Muscle of leg (tissue), 11 donors: ENCODE measurements around the gene HTR3C. TPM values are rescaled to one million over a fixed set of nuclear protein-coding genes. Genes with fewer than 3 reads are reported as not detected.

Experiments used
- DNase-seq: peaks from one replicate; pipeline ENCODE4 v3.0.0; 2013
- H3K27ac ChIP-seq: one replicate; pipeline ENCODE4 v1.5.1; 2013; ENCODE audit warnings: mild to moderate bottlenecking, low read length, control low read depth
- H3K27me3 ChIP-seq: one replicate; pipeline ENCODE4 v1.6.1; 2013; ENCODE audit warnings: low read length; ENCODE audit not compliant: control insufficient read depth, insufficient read depth
- H3K36me3 ChIP-seq: one replicate; pipeline ENCODE4 v1.6.1; 2013; ENCODE audit warnings: low read length; ENCODE audit not compliant: control insufficient read depth, insufficient read depth
- H3K4me1 ChIP-seq: one replicate; pipeline ENCODE4 v1.6.1; 2013; ENCODE audit warnings: low read length; ENCODE audit not compliant: control insufficient read depth, insufficient read depth
- H3K4me3 ChIP-seq: one replicate; pipeline ENCODE4 v1.5.1; 2013; ENCODE audit warnings: low read length, control low read depth
- H3K9me3 ChIP-seq: replicated peaks from 2 replicates; pipeline ENCODE4 v1.6.1; 2013; ENCODE audit warnings: low read depth, low read length; ENCODE audit not compliant: control insufficient read depth
- WGBS: methylation state at CpG from one replicate; pipeline ENCODE4 v1.1.5; 2013; ENCODE audit warnings: missing lambda C conversion rate; ENCODE audit not compliant: insufficient coverage; 5-methylcytosine and 5-hydroxymethylcytosine counted together
- polyA plus RNA-seq, 8 donors: library from polyadenylated mRNA; unstranded; fragments of 120-200 nt; gene quantifications; one replicate each; pipeline versions ENCODE4 v1.2.1 to v1.2.3, GENCODE V29; 2013; ENCODE audit warnings: inconsistent platforms in 1 of 8, low replicate concordance in 1 of 8; ENCODE audit not compliant: insufficient read length in 8 of 8, insufficient read depth in 1 of 8
- total RNA-seq: library from RNA; stranded (reverse); fragments of 120-200 nt; gene quantifications from one replicate; pipeline ENCODE4 v1.2.4, GENCODE V29; 2013

Gene HTR3C
- total and polyA plus RNA-seq, 9 donors, result not detected

DNA sequence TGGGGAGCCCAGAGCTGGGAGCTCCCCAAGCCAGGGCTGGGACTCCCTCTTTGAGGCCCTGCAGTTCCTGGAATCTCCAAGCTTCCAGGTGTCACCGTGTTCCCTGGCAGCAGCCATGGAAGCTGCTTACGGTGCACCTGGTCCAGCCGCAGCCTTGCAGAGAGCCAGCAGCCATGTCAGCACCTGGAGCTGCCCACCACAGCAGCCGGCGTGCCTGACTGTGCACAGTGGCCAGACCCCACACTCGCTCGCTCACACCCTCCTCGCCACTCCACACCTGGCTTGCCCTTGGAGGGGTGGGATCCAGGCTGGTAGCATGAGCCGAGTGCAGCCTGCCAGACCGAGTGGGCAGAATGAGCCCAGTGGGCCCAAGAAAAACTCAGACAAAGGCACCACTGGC lies 29.2 kb downstream of the HTR3C start:
- no peak overlapping the region for H3K4me3 ChIP-seq
- H3K36me3 ChIP-seq, result no peaks in the 10 kb centered on the region
- no peaks in the 10 kb centered on the region for H3K4me1 ChIP-seq
- H3K27ac ChIP-seq, result no peak overlapping the region
- H3K9me3 ChIP-seq, result no peaks in the 10 kb centered on the region
- H3K27me3 ChIP-seq, result no peaks in the 10 kb centered on the region
- WGBS, result 77% methylated on average over 10 of the region's 10 CpGs
- no peak for DNase-seq

DNA sequence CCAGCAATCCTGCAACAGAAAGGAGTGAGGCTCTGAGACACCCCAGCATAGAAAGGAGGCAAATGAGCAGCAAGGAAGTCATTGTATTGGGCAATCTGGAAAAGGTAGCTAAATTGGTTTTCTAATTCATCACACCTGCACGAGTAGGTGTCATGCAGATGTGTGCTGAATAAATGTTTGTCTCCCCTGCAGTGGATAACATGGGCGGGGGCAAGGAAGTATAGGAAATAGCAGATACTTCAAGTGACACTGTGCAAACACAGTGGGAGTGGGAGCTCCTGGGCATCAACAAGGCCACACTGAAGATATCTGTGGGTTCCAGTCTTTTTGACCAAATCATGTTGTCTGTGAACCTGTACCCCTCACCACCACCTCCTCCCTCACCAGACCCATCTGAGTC lies 29.6 kb downstream of the HTR3C start:
- Histone ChIP-seq H3K9me3 (no peaks in the 10 kb centered on the region), H3K36me3 (no peaks in the 10 kb centered on the region), H3K27ac (no peak overlapping the region), H3K4me3 (no peak overlapping the region), H3K4me1 (no peaks in the 10 kb centered on the region), H3K27me3 (no peaks in the 10 kb centered on the region)
- DNase-seq, result no peak
- 69% methylated on average over 2 of the region's 2 CpGs for WGBS

DNA sequence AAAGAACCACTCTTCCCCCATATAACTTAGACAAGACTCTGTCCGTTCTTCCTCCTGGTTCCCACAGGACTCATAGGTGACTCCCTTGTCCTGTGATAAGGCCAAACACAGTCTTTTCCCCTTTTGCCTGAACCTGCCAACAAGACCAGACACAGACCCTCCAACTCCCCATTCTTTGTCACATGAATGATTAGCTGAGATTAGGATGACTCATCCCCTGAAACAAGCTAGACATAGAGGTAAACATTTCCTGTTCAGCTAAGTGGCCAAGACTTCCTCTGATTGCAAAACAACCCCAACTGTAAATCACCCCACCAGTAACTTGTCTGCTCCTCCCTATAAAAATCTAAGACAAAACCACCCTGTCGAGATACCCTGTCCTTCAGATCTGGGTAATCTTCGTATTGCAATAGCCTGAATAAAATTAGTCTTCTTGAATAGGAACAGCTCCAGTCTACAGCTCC lies 32.6 kb downstream of the HTR3C start:
- H3K27ac ChIP-seq, result no peak overlapping the region
- H3K27me3 ChIP-seq, result no peaks in the 10 kb centered on the region
- no peaks in the 10 kb centered on the region for H3K4me1 ChIP-seq
- 56% methylated on average over 2 of the region's 3 CpGs for WGBS
- H3K36me3 ChIP-seq, result no peaks in the 10 kb centered on the region
- H3K4me3 ChIP-seq, result no peak overlapping the region
- no peak for DNase-seq
- no peaks in the 10 kb centered on the region for H3K9me3 ChIP-seq

DNA sequence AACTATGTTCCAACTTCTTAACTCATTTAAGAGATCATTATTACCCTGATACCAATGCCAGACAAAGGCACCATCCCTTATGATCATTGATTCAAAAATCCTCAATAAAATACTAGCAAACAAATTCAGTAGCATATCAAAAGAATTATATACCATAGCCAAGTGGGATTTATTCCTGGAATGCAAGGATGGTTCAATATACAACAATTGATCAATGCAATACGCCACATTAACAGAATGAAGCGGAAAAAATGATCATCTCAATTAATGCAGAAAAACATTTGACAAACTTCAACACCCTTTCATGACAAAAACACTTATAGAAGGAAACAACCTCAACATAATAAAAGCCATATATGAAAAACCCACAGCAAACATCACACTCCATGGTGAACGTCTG lies 39.4 kb downstream of the HTR3C start:
- no peak for DNase-seq
- Histone ChIP-seq H3K4me3 (no peak overlapping the region), H3K27ac (no peak overlapping the region), H3K27me3 (no peaks in the 10 kb centered on the region), H3K4me1 (no peaks in the 10 kb centered on the region), H3K9me3 (peaks cover 10% of the 10 kb centered on the region), H3K36me3 (no peaks in the 10 kb centered on the region)
- 100% methylated on average over 1 of the region's 3 CpGs for WGBS

DNA sequence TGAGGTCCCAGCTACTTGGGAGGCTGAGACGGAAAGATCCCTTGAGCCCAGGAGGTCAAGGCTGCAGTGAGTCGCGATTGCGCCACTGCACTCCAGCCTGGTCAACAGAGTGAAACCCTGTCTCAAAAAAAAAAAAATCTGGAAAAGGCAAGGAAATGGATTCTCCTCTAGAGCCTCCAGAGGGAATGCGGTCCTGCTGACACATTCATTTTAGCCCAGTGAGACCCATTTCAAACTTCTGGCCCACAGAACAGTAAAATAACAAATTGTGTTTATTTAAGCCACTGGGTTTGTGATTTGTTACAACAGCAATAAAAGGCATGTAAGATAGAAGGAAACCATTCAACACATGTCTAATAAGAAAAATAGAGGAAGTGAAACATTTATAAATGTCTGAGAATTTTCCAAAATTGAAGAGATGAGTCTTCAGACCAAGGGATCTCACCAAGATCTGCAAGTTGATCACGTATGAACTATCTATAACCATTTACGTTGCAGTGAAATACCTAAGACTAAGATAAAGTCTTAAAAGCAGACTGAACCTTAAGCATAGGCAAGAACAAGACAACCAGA lies 44.0 kb downstream of the HTR3C start, which contains the start of gene HTR3E:
HTR3E (plus strand) TSS at position 254 of the 573 bp plus-strand sequence. CDS start 466 bp downstream, outside the sequence.
- peaks cover 10% of the 10 kb centered on the region for H3K9me3 ChIP-seq
- no peak for DNase-seq
- peaks cover 2% of the 10 kb centered on the region for H3K4me1 ChIP-seq
- no peak within 1 kb of the TSS for H3K4me3 ChIP-seq
- H3K27ac ChIP-seq, result no peak within 1 kb of the TSS
- H3K27me3 ChIP-seq, result no peaks in the 10 kb centered on the region
- no peaks in the 10 kb centered on the region for H3K36me3 ChIP-seq
- 86% methylated on average over 3 of the region's 7 CpGs for WGBS

DNA sequence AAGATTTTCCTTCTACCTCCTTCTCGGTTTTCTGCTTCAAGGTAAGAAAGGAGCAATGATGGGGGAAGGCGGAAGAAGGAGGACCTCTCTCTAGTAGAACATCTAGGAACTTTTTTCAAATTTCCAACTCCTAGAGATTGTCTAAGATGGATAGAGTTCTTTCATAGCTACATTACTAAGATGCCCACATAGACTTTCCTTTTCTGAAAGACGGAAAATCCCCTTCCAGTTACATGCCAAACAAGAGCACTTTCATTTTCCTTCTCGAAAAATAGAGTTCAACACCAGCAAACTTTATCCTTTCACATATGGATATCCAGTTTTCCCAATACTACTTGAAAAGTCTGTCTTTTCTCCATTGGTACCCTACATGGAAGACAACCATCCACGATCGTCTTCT lies 44.7 kb downstream of the HTR3C start:
- Histone ChIP-seq H3K27me3 (no peaks in the 10 kb centered on the region), H3K4me1 (peaks cover 2% of the 10 kb centered on the region), H3K27ac (no peak overlapping the region), H3K36me3 (no peaks in the 10 kb centered on the region), H3K9me3 (peaks cover 4% of the 10 kb centered on the region), H3K4me3 (no peak overlapping the region)
- 94% methylated on average over 4 of the region's 6 CpGs for WGBS
- DNase-seq, result no peak

DNA sequence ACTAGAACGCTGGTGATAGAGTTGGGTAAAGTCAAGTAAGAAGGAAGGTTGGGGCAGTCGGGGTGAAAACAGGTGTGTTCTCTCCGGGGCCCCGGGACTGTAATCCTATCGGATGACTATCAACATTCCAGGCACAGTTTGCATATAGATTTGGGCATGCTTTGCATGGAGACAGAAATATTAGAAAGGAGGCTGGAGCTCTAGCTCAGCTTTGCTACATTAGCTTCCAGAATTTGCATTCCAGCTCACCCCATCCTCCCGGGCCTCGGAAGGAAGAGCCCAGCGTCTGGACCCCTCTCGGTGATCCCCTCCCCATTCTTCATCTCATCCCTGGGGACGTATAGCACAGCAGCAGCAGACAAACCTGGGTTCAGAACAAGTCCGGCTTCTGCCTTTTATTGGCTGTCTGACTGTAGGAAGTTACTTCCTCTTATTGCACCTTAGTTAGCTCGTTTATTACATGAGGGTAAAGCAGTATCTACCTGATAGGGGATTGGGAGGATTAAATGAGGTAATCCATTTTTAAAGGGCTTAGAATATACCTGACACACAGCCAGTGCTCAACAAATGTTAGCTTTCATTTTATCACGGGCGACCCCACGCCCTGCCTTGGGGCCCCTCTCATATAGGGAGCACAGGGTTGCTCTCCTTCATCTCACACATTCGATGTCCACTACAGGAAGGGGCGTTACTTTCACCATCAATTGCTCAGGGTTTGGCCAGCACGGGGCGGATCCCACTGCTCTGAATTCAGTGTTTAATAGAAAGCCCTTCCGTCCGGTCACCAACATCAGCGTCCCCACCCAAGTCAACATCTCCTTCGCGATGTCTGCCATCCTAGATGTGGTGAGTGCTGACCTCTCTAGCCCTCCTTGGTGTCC lies 47.2 kb downstream of the HTR3C start:
- H3K27ac ChIP-seq, result no peak overlapping the region
- H3K4me3 ChIP-seq, result no peak overlapping the region
- no peaks in the 10 kb centered on the region for H3K9me3 ChIP-seq
- no peaks in the 10 kb centered on the region for H3K36me3 ChIP-seq
- WGBS, result 64% methylated on average over 14 of the region's 24 CpGs
- no peaks in the 10 kb centered on the region for H3K27me3 ChIP-seq
- peaks cover 2% of the 10 kb centered on the region for H3K4me1 ChIP-seq
- no peak for DNase-seq

Other genes with a start within 250 kb of the HTR3C start
- 31.3 TPM for gene MAP6D1, start 227.5 kb upstream of the HTR3C start, total RNA-seq
- 10 to 100 TPM; 24.0 to 47.1 (median 36.3) TPM for gene MAP6D1, start 227.5 kb upstream of the HTR3C start, polyA plus RNA-seq
- gene PARL, start 168.2 kb upstream of the HTR3C start, total RNA-seq, result 42.0 TPM
- gene PARL, start 168.2 kb upstream of the HTR3C start, polyA plus RNA-seq, result 10 to 100 TPM; 25.2 to 41.0 (median 33.7) TPM
- gene ABCC5, start 35.2 kb upstream of the HTR3C start, total RNA-seq, result 15.8 TPM
- 10 to 100 TPM; 17.0 to 28.7 (median 22.4) TPM for gene ABCC5, start 35.2 kb upstream of the HTR3C start, polyA plus RNA-seq
- not detected for gene HTR3D, start 21.3 kb upstream of the HTR3C start, total RNA-seq
- gene HTR3D, start 21.3 kb upstream of the HTR3C start, polyA plus RNA-seq, result not detected
- not detected for gene HTR3E, start 44.0 kb downstream of the HTR3C start, total RNA-seq
- gene HTR3E, start 44.0 kb downstream of the HTR3C start, polyA plus RNA-seq, result under 1 TPM in 1 of 8 donors, not detected in 7; 0.07 TPM
- gene EIF2B5, start 82.3 kb downstream of the HTR3C start, total RNA-seq, result 32.6 TPM
- 10 to 100 TPM; 35.6 to 41.0 (median 38.5) TPM for gene EIF2B5, start 82.3 kb downstream of the HTR3C start, polyA plus RNA-seq
- 37.1 TPM for gene DVL3, start 102.3 kb downstream of the HTR3C start, total RNA-seq
- 10 to 100 TPM; 69.4 to 96.9 (median 88.0) TPM for gene DVL3, start 102.3 kb downstream of the HTR3C start, polyA plus RNA-seq
- 130 TPM for gene AP2M1, start 121.8 kb downstream of the HTR3C start, total RNA-seq
- gene AP2M1, start 121.8 kb downstream of the HTR3C start, polyA plus RNA-seq, result 100 to 1,000 TPM; 191 to 255 (median 218) TPM
- 33.0 TPM for gene ABCF3, start 133.2 kb downstream of the HTR3C start, total RNA-seq
- 10 to 100 TPM; 42.0 to 54.5 (median 48.8) TPM for gene ABCF3, start 133.2 kb downstream of the HTR3C start, polyA plus RNA-seq
- 0.04 TPM for gene VWA5B2, start 176.5 kb downstream of the HTR3C start, total RNA-seq
- gene VWA5B2, start 176.5 kb downstream of the HTR3C start, polyA plus RNA-seq, result 1 to 10 TPM in 1 of 8 donors, under 1 TPM in 7; 0.23 to 1.2 (median 0.42) TPM
- 9.6 TPM for gene ALG3, start 195.9 kb downstream of the HTR3C start, total RNA-seq
- gene ALG3, start 195.9 kb downstream of the HTR3C start, polyA plus RNA-seq, result 10 to 100 TPM; 21.5 to 28.0 (median 23.2) TPM
- gene EEF1AKMT4, start 196.6 kb downstream of the HTR3C start, total RNA-seq, result 1.6 TPM
- 1 to 10 TPM; 1.0 to 2.1 (median 1.6) TPM for gene EEF1AKMT4, start 196.6 kb downstream of the HTR3C start, polyA plus RNA-seq
- gene CAMK2N2, start 208.5 kb downstream of the HTR3C start, total RNA-seq, result 0.04 TPM
- under 1 TPM in 2 of 8 donors, not detected in 6; 0.10 to 0.16 TPM for gene CAMK2N2, start 208.5 kb downstream of the HTR3C start, polyA plus RNA-seq
- not detected for gene ECE2, start 223.0 kb downstream of the HTR3C start, total RNA-seq
- not detected for gene ECE2, start 223.0 kb downstream of the HTR3C start, polyA plus RNA-seq
- gene PSMD2, start 246.2 kb downstream of the HTR3C start, total RNA-seq, result 108 TPM
- gene PSMD2, start 246.2 kb downstream of the HTR3C start, polyA plus RNA-seq, result 100 to 1,000 TPM; 145 to 200 (median 185) TPM